Hematopoietic multipotent progenitor cell treated with erythropoietin and hydrocortisone succinate and interleukin-3 and kit ligand, for 15 days (in vitro differentiated cells): ENCODE results near the gene MPRIP.

Source experiments
- DNase-seq: peaks from one replicate; pipeline ENCODE4 v3.0.0-alpha.2; 2015; ENCODE audit warnings: low spot score

MPRIP gene

DNA sequence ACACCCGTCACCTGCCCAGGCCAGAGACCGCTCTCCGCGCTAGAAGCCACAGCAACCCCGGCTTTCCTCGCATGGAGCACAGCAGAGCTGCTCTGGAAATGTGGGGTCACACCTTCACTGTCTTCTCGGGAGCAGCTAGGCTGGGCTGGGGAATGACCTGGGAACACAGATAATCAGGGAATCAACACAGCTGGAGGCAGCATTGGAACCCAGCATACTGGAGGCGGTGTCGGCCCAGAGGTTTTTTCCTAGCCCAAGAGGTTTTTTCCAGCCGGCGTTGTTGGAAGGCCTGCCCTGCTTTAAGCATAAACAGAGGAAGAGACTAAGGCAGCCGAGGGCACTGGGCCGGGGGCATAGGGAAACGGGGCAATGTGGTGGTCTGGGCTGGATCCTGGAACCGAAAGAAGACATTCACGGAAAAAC, 164.7 kb downstream of the MPRIP start:
- no peak for DNase-seq

DNA sequence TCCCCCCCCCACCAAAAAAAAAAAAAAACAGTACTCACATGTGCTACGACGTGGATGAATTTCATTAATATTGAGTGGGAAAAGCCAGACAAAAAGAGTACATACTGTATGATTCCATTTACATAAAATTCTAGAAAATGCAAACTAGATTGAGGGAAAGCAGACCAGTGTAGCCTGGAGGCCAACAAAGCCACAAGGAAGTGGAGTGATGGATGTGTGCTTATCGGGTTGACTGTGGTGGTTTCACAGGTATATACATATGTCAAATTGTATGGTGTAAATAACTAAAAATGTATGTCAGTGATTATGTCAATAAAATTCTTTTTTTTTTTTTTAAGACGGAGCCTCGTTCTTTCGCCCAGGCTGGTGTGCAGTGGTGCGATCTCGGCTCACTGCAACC, 165.7 kb downstream of the MPRIP start:
- no peak for DNase-seq

DNA sequence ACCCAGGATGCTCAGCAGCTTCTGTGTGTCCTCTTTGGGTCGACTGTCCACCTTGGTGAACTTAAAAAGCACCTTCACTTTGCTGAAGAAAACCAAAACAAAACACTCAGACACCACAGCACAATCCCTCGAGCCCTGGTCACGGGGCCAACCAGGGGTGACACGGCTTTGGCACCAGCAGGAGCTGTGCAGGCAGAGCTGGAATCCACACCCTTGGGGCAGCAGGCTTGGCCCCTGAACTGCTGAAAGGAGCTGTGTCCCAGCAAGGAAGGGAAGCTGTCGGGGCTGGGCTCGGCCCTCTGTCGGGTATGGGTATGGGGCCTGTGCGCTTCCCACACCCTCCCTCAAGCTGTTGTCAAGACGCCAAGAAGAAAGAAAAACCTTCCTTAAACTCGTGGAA, 171.5 kb downstream of the MPRIP start:
- no peak for DNase-seq

DNA sequence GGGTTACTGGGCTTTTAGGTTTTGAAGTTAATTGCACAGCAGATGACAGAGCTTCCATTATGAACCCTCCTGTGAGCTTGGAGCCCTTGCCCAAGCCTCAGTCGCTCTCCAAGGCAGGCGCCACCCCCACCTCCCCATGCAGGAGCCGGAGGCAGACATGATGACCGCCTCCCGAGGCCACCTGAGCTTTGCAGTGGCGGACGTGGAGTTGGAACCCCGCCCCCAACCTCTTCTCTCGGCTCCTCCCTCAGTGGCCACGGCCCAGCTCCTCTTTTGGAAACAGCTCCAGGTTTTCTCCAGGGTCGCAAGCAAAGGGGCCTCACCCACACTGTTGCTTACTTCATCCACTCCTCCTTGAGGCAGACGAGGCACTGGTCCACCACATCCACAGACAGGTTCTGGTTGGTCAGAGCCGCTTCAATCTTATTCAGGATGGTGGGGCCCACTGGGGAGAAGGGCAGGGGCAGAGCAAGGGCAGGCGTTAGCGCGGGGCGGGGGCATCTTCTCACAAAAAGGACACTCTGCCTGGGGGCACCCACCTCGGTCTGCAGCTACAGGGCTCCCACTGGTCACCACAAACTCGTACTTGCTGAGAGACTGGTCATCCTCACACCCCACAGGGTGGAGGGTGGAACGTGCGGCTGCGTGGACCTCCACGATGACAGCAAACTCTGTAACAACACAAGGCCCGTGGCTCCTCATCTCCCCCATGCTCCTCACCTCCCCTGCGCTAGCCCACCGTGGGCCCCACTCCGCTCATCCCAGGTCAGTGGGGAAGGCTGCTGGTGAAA, 172.6 kb downstream of the MPRIP start:
- DNase-seq = no peak

DNA sequence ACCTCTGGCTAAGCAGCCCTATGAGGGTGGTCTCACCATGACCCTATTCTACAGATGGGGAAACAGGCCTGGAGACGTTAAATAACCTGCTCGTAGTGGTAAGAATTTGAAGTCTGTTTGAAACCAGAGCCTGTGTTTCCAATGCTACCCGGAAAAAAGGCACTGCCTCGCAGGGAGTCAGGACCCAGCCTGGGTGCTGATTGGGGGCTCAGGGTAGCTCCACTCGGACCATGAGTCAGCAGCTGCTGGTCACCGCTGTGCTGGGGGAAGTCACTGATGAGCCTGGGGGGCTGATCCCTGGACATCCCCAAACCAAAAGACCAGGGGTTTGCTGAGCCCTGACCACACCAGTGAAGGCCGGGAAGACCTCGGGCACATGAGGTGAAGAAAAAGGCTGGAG, 173.3 kb downstream of the MPRIP start:
- no peak for DNase-seq

DNA sequence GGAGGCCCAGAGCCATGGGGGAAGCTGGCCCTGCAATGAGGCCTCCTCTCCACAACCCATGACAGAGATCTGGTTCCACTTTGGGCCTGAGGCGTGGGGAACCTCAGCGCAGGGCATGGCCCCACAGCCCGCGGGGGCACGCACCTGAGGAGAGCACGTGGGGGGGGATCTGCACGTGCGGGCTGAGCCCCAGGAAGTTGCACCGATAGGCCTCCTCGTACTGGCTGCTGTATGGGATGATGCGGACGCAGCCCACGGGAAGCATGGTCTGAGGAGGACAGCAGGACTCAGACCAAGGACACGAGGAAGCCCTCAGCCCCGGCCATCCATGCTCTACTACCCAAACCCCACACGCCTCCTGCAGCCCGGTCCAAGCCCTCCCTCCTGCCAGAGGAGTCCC, 174.0 kb downstream of the MPRIP start:
- DNase-seq = no peak

DNA sequence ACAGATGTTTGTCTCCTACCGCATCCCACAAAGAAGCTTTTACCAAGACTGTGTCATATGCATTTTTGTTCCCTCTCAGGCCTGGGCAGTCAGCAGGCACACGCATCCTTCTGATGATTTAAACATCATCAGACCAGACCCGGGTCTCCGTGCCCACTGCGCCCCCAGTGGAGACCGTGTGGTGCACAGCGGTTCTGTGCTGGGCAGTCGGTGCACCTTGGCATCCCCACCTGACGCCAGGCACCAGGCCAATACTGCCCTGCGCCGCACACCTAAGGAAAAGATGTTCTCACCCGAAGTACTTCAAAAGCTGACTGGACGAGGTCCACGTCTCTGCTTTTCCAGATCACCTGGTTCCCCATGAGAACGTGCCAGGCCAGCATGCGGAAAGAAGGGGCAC, 174.5 kb downstream of the MPRIP start:
- no peak for DNase-seq

DNA sequence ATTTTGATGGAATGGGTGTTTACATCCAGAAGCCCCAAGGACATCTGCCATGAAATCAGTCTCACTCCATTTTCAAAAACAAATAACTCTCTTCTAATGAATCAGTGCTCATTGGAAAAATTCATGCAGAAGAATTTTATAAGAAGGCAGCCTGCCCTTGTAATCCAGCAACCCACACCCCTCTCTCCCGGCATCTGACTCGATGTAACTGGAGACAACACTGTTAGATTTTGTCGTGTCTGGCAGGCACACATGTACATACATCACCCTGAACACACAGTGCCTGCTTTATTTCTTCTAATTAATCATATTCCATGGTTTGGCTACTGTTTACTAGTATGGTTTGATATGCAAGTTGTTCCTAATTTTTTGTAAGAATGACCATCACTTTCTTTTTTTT, 175.7 kb downstream of the MPRIP start:
- no peak for DNase-seq

DNA sequence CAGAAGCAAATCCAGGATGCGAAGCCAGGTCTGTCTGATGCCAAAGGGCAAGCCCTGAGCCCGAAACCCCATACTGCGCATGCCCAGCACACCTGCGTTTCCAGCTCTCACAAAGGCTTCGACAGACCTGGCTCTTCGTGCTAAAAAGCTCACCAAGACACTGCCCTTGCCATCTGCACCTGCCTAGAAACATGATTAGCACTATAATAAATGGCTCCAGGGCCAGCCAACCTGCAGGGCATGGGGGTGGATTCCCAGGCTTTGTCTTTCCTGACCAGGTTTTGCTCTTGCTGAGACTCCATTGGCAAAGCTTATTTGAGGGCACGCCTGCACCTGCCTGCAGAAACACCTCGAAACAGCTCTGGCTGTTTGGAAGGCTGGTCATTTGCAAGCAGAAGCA, 178.3 kb downstream of the MPRIP start:
- DNase-seq = no peak

DNA sequence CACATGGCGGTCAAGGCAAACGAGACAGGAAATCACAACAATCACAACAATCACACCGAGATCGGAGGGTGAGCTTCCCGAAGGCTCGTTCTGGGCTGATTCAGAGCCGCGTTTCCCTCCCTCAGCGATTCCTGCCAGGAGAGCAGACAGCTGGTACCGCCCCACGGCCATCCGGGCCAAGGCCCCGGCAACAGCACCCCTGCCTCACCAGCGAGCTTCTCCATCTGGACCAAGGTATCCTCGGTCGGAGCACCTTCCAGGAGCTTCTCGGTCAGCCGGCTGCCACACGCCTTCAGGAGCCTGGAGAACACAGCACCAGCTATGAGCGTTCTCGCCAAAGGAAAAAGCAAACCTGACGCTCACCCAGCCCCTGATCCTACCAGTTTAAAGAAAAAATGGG, 179.1 kb downstream of the MPRIP start:
- no peak for DNase-seq

DNA sequence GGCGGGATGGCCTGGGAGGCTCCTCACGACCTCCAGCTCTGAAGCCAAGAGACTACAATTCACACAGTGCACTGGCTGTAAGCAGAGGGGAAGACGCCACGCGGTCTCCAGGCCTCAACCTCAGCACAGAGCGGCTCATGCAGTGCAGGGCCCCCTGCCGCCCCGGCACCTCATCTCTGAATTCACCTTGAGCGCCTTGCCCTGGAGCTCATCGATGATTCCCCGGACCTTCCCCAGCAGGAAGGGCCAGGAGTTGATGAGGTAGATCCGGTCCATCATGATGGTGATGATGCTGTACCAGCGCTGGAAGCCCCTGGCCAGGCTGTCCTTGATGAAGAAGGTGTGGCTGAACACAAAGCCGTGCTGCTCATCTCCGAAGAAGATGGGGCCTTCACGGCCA, 181.5 kb downstream of the MPRIP start:
- DNase-seq = no peak

DNA sequence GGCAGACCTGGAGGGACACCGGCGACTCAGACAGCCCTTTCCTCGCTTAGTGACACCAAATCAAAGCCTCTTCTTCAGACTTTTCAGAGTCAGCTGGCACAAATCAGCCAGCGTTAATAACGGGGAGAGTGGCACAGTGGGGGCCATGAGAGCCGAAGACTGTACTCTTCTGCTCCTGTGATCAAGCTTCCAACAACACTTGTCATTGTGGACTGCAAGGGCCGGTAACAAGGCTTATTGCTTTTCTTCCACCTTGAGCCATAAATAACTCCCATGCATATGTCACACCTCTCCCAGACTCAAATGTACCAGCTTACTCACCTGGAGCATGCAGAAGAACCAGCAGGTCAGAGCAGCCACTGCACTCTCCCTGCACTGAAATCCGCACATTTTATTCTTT, 181.9 kb downstream of the MPRIP start:
- DNase-seq = no peak

DNA sequence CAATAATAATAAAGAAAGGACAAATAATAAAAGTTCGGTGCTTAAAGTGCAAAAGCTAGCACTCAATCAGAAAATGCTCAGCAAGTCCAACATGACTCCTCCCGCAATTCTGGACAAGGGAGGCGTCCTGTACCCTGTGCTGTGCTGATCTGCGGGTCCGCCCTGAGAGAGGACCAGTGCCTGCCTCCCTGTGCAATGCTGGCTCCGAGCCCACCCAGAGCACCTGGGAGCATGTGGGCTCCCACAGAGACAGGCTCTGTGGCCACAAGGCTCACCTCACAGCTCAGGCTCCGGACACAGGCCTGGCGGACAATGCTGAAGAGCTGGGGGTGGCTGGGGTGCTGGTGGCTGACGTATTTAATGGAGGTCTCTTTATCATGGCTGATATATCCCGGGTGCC, 183.6 kb downstream of the MPRIP start:
- DNase-seq = no peak

DNA sequence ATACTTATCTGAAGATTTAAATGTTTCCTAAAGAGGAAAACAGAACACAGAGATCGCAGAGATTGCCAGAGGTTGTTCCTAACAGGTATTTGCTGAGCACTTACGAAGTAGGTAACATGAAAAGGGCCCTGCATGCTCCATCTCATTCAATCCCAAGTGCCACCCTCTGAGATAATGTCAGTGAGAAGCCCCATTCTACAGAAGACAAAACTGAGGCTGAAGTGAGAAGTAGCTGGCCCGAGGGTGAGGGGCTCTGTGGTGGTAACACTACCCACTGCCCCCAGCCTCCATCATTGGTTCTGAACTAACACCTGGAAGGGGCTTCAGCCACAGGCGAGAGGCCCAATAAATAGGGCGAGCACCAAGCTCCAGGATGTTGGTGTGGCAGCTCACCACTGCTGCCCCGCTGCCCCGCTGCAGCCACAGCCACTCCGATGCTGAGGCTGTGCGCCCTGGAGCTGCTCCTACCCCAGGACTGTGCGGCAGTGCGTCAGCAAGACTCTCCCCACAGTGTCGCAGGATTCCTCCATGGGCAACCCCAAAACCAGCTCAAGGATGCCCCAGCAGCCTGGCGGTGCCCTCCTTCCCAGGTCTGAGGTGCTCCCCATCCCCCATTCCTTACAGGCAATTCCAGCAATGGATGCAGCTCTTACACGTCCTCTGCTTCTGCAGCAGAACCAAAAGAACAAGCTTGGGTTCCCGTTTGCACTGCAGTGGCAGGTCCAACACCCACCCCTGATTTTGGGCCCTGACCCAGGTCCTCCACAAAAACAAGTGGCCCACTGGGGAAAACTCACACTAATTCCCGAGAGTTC, 184.4 kb downstream of the MPRIP start:
- DNase-seq = no peak

DNA sequence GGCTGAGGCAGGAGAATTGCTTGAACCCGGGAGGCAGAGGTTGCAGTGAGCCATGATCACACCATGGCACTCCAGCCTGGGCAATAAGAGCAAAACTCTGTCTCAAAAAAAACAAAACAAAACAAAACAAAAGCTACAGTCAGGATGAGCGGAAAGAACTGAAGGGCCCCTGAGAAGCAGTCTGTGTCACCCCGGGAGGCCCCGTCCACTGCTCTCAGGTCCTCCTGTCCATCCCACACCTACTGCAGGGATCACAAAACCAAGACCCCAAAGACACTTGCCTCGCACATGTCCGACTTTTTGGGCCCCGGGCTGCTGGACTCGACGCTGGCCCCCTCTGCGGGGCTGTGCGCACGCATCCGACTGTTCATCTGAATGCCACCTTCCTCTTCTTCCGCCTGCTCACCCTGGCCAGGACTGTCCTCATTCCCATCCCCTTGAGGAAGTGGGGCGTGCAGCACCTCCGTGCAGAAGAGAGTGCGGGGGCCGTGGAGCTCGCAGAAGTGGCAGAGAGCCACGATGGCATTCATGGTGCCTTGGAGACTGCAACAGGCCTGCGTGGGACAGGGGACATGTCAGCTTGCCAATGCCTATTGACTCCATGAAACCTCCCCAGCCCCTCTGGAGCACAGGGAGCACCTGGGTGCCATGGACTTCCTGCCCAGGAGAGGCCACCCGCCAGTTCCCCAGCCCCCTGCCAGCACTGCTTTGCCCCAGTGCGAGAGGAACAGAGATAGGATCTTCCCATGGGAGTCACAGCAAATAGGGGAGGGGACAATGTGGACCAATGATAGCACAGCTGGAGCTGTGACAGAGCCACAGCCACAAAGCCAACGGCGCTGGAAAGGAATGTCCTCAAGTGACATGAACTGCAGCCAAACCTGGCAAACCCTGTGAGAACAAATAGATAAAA, 185.6 kb downstream of the MPRIP start:
- DNase-seq = no peak

DNA sequence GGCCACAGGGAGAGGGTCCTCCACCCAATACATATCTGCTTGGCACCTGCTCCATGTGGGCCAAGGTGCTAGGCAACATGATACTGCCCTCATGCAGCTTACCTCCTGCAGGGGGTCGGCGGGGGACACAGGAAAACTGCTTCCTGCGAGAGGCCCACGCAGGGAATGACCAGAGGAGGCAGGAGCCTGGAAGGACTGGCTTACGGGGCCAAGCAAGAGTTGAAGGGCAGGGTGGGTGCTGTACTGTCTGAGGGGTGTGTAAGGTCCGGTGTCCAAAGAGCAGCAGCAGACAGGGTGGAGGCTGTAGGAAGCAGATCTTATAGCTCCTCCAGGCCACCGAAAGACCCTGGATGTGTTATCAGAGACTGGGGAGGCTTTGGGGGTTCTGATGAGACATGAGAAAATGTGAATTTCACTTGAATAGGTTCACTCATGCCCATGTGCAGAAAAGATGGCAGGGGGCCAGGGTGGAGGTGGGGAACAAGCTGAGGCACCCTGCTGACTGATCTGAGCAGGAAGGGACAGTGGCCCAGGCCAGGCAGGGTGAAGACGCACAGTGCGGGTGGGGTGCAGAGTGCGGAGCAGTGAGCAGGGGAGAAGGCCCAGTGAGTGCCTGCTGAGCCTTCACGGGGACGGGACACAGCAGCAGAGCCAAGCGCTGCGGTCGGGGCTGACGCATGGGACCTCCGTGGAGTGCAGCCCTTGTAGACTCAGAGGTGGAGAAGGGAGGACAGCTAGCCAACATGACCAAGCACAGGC, 186.4 kb downstream of the MPRIP start:
- no peak for DNase-seq

DNA sequence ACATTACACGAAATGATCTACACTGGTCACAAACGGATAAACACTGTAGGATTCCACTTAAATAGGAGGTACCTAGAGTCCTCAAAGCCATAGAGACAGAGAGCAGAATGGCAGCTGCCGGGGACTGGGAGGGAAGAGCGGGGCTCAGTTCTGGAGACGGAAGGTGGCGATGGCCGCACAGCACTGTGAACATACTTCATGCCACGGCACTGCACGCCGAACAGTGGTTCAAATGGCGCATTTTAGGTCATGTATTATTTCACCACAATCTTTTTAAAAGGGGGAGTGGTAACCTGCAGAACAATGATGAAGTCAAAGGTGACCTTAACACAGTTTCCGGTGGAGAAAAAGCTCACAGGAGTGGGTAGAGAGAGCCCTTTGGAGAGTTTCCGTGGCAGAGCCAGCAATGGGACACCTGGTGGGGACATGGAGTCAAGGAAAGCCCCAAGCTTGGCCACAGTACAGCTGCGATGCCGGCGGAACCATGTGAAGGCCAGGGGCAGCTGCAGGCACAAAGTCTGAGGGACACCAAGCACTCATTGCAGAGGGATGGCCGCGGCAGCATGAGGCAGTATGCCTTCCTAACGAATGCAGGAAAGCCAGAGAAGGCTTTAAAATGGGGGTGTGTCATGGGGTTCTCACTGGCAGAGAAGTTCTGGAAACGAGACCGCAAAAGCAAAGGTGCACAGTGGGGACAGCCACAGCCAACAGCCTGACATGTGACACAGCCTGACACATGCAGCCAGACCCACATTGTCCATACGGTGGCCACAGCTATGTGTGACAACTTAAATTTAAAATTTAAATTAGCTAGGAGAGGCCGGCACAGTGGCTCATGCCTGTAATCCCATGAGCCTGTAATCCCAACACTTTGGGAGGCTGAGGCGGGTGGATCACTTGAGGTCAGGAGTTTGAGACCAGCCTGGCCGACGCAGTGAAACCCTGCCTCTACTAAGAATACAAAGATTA, 187.4 kb downstream of the MPRIP start:
- no peak for DNase-seq

DNA sequence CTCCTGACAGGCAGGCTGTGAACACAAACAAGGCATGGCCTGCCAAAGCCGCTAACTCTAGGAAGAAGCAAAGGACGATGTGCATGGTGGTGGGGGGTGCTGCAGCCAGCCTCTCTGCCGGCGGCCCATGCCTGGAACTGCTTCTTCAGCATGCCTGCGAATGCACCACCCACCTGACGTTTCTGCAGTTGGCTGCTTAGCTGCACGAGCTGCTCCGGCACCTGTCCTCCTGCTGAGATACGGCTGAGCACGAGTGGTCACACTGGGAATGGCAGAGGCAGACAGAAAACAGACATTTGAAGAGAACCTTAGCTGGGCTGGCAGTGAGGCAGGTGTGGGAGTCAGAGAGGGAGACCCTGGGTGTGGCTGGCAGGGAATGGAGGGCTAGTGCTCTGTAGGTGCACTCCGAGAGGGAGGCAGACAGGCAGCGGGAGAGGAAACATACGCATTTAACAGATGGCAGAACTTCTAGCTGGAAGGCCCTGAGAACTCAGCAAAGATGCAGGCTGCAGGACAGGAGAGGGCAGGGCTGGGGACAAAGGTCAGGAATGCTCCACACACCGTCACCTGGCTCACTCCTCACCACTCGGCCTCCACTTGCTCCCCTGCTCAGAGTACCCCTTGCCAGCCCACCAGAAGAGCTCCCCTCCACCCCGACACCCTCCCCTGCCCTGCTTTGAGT, 189.5 kb downstream of the MPRIP start:
- no peak for DNase-seq

DNA sequence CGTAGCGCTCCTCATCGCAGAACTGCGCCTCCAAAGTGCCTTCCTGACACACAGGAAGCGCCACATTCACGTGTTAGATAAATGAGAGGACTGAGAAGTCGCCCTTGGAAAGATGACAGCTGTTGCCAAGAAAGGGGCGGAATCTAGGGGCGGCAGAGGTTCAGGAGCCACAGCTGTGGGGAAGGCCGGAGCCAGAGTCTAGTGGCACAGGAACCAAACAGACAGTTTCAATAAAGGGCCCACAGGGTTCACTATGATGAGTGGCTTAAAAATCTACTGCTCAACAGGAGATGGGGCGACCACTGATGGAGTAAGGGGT, 190.0 kb downstream of the MPRIP start:
- no peak for DNase-seq
